WTC11 (cell line): Measurements from ENCODE around the gene HAX1.

ENCODE experiments used
- CTCF ChIP-seq: fragments of 200-600 bp; IDR thresholded peaks from 2 replicates; pipeline ENCODE4 v1.8.0; 2022; ENCODE audit warnings: antibody characterized with exemption
- E2F1 ChIP-seq: sonication (generic); formaldehyde crosslinking; IDR thresholded peaks from 2 replicates; pipeline ENCODE4 v1.8.0; 2022; ENCODE audit warnings: mild to moderate bottlenecking, missing genetic modification reagents
- E2F4 ChIP-seq: sonication (generic); formaldehyde crosslinking; IDR thresholded peaks from 2 replicates; pipeline ENCODE4 v1.8.1; 2022; ENCODE audit warnings: low read depth, mild to moderate bottlenecking, moderate library complexity, missing genetic modification reagents, borderline replicate concordance
- ETV6 ChIP-seq: sonication (generic); formaldehyde crosslinking; IDR thresholded peaks from 2 replicates; pipeline ENCODE4 v1.8.1; 2022; ENCODE audit warnings: mild to moderate bottlenecking, missing genetic modification reagents
- FOXK1 ChIP-seq: sonication (generic); formaldehyde crosslinking; IDR thresholded peaks from 2 replicates; pipeline ENCODE4 v1.8.0; 2022; ENCODE audit warnings: mild to moderate bottlenecking, moderate library complexity, missing genetic modification reagents
- MYBL2 ChIP-seq: sonication (generic); formaldehyde crosslinking; IDR thresholded peaks from 2 replicates; pipeline ENCODE4 v1.8.1; 2023; ENCODE audit warnings: mild to moderate bottlenecking, moderate library complexity, missing genetic modification reagents
- NFYB ChIP-seq: sonication (generic); formaldehyde crosslinking; conservative IDR thresholded peaks from 2 replicates; pipeline ENCODE4 v1.8.0; 2022; ENCODE audit warnings: low read depth, missing genetic modification reagents
- NR3C1 ChIP-seq: sonication (generic); formaldehyde crosslinking; conservative IDR thresholded peaks from 2 replicates; pipeline ENCODE4 v1.8.1; 2023; ENCODE audit warnings: low read depth, mild to moderate bottlenecking, missing genetic modification reagents
- RELA ChIP-seq: sonication (generic); formaldehyde crosslinking; IDR thresholded peaks from 2 replicates; pipeline ENCODE4 v1.8.1; 2022; ENCODE audit warnings: missing genetic modification reagents, mild to moderate bottlenecking, borderline replicate concordance
- TF ChIP-seq, protein P1 (sequence below): sonication (generic); formaldehyde crosslinking; IDR thresholded peaks from 2 replicates; pipeline ENCODE4 v1.8.0; 2022; ENCODE audit warnings: mild to moderate bottlenecking, missing genetic modification reagents
- TF ChIP-seq, protein P2 (sequence below): sonication (generic); formaldehyde crosslinking; IDR thresholded peaks from 2 replicates; pipeline ENCODE4 v1.8.1; 2023; ENCODE audit warnings: mild to moderate bottlenecking, missing genetic modification reagents, moderate library complexity

GRCh38 chr1:154306151-154306550, 33.7 kb downstream of the HAX1 start:
- TF ChIP-seq RELA, result no peak
- TF ChIP-seq, protein P1, sequence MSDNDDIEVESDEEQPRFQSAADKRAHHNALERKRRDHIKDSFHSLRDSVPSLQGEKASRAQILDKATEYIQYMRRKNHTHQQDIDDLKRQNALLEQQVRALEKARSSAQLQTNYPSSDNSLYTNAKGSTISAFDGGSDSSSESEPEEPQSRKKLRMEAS (CRISPR knock-in tag), result no peak
- no peak for TF ChIP-seq CTCF
- TF ChIP-seq E2F1 (CRISPR knock-in tag), result no peak
- TF ChIP-seq E2F4 (CRISPR knock-in tag), result no peak
- TF ChIP-seq FOXK1, result no peak
- TF ChIP-seq MYBL2 (CRISPR knock-in tag), result no peak
- TF ChIP-seq NR3C1 (CRISPR knock-in tag), result no peak
- TF ChIP-seq, protein P2, sequence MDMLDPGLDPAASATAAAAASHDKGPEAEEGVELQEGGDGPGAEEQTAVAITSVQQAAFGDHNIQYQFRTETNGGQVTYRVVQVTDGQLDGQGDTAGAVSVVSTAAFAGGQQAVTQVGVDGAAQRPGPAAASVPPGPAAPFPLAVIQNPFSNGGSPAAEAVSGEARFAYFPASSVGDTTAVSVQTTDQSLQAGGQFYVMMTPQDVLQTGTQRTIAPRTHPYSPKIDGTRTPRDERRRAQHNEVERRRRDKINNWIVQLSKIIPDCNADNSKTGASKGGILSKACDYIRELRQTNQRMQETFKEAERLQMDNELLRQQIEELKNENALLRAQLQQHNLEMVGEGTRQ (CRISPR knock-in tag), result no peak
- no peak for TF ChIP-seq ETV6 (CRISPR knock-in tag)
- no peak for TF ChIP-seq NFYB
